ENCODE data around the gene C6orf136.
A peak's percentile ranks its signal among the peaks of the same experiment; 100 is the strongest.

C6orf136 gene

DNA sequence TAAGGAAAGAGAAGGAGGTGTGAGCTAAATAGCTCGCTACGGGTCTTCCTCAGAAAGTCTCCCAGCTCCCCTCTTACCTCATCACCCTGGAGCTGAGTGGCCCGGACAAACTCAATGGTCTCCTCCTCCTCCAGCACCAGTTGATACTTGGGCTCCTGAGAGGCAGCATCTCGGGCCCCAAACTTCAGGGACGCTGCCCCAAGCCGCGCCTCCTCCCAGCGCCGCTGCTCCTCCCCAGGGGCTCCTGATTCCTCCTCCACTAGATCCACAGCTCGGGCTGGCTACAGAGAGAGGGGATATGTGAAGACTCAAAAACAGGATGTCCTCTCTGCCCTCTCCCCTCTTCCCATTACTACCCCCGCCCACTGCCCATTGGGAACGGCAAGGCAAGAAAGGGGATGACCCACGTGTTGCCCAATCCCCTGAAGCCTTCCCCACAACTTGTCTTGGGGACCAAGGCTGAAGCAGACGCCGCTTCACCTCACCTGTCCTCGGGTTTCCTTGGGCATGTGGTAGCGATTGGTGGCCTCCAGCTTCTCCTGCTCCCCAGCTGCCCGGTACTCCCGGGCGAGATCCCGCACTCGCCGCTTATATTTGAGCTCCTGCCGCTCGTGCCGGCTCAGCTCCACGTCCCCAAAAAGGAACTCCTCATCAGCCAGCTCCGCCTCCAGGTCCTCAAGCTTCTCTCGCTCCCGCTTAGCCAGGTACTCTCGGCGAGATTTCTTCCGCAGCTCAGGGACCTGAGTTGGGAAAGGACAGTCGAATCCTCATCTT is 18.2 kb downstream of the C6orf136 start:
- DNase-seq = no peak

DNA sequence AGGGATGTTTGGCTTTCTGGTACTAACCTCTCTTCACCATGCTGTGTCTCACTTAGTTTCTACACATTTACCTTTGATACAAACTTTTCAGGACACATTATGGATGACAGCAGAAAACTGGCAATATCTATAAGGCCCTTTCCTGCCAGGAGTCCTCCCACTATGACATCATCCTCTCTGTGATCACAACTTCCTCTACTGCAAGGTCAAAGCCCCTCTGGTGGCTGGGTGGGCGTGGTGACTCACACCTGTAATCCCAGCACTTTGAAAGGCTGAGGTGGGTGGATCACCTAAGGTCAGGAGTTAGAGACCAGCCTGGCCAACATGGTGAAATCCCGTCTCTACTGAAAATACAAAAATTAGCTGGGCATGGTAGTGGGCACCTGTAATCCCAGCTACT is 19.4 kb downstream of the C6orf136 start:
- peak; percentile 41 for DNase-seq

DNA sequence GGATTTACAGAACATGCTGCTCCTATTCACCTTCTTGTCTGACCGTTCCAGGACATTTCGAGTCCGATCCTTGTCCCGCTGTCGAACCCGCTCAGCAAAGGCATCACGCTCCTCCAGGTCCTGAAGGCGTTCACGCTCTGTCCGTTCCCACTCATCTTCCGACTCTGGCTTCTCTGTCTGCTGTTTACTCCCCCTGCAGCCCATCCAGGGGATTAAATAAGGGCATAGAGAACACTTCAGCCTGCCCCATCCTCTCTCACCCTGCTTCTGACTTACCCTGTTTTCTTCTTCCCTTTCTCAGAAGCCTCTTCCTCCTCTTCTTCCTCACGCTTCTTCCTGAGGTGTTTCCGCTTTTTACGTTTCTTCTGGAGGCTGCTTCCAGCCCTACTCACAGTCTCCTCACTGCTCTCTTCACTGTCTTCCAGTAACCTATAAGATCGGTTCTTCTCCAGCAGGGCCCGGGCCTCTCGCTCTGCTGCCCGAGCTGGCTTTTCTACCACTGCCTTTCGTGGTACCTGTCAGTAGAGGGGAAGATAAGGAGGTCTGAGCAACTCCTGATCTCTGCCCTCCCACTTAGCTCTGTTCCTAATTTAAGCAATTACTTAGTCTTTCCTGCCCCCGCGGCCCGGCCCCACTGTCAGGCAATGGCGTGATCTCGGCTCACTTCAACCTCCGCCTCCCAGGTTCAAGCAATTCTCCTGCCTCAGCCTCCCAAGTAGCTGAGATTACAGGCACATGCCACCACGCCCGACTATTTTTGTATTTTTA is 24.0 kb downstream of the C6orf136 start:
- DNase-seq = no peak

DNA sequence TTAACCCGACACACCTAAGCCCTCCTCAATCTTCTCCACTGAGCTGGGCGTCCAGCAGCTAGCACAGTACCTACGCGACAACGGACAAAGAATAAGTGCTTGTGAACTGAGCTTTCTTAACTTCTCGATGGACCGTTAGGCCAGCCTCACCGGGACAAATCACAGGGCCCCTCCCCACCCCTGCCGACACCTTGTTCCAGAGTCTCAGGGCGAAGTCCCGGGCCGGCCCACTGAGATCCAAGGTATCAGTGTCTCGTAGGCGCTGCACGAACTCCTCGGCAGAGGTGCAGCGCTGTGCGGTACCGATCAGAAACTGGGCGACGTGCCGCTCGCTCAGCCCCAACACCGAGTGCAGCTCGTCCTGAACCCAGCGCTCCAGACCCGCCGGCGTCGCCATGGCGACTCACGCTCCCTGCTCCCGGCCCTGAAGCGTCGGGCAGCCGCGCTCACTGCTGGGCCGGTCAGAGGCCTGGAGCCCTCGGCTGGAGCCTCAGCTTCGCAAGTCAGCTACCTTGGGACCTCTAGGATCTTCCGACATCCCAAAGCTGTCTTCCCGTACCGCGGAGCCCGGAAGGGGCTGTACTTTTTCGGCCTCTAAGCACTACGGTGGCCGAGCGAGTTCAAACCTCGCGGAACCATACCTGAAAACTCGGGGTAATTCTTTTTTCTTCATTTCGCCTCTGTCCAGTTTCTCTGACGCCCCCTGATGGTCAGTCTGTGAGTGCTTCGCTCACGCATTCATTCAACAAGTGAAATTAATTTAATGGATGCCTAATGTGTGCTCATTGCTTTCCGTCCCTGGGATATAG is 25.7 kb downstream of the C6orf136 start, which contains the start of gene DHX16:
DHX16 (minus strand) TSS at position 562 of the 809 bp plus-strand sequence; CDS start at position 397, 165 bp downstream.
- peak; percentile 89 for DNase-seq

DNA sequence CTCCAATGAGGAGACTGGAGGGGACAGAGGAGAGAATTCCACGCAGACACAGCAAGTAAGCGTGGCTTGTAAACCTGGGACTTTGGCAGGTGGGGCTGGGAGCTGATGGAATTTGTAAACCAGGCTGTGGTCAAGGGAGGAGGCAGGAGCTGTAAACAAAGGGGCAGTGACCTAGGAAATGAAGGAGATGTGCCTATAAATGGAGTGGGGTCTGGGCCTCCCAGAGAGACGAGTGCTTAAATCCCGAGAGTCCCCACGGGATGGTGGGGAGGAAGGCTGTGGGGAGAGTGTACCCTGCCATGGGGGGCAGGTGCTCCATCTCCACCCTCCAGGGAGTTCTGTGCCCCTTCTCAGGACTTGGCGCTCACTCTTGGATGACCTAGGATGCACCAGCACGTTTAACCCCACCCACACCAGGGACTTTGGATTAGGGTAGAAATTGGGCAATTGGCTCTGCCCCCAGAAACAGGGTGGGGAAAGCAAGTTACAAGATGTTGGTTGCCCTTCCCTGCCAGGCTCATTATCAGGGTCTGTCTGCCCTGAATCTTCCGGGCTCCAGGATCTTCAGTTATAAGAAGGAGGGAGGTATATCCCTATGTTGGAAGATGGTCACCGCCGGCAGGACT is 29.8 kb downstream of the C6orf136 start:
- no peak for DNase-seq

- peak; percentile 91 for DNase-seq
These were observed 32.2 kb downstream of the C6orf136 start for GRCh38 chr6:30678964-30679726.

DNA sequence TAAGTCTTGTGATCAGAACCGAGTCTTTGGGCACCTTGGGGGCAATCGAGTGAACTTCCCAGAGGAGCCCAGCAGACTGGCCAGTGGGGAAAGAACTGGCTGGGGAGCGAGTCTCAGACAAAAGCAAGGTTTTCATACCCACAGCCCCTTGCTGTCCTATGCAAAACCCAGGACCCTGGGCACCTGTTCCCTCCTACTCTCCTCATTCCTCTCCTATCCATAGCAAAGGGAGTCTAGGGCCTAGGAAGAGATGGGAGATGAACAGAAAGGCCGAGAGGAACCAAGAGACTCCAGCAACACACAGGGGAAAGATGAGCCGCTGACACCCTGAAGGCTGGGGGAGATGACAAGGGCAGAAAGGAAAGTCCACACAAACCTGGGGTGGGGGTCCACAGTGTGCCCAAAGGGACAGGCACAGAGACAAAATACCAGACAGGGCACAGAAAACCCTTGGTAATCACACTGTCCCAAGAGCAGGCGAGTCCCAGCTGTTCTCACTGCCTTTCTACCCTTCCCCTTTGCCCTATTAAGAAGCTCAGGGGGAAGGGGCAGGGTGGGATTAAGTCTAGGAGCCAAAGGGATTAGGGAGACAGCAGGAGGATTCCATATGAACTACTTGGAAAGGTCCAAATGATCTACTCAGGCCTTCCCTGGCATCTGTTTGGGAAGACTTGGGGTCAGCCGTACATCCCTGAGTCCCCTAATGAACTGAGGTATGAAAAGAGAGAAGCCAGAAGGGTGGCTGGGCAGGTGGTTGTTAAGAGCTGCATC is 33.0 kb downstream of the C6orf136 start:
- DNase-seq = no peak

- no peak for DNase-seq
These were observed 34.8 kb downstream of the C6orf136 start for GRCh38 chr6:30681766-30682142.

- peak; percentile 86 for DNase-seq
These were observed 35.5 kb downstream of the C6orf136 start for GRCh38 chr6:30682143-30683117.

- DNase-seq = no peak
These were observed 36.4 kb downstream of the C6orf136 start for GRCh38 chr6:30683183-30683979.

DNA sequence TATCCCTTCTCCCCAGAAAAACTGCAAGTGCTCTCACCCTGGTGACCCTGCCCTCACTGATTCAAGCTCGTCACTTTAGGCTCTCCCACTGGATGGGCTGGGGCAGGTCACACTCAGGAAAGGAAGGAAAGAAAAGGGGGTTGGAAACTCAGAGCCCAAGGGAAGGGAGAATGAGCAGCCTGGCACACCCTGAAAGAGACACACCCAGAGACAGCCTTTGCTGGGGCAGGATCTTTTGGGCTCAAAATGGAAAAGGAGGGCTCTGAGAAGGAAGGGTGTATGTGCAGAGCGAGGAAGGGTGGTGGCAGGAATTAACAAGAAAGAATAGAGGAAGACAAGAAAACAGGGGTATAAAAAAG is 37.0 kb downstream of the C6orf136 start:
- DNase-seq = no peak

DNA sequence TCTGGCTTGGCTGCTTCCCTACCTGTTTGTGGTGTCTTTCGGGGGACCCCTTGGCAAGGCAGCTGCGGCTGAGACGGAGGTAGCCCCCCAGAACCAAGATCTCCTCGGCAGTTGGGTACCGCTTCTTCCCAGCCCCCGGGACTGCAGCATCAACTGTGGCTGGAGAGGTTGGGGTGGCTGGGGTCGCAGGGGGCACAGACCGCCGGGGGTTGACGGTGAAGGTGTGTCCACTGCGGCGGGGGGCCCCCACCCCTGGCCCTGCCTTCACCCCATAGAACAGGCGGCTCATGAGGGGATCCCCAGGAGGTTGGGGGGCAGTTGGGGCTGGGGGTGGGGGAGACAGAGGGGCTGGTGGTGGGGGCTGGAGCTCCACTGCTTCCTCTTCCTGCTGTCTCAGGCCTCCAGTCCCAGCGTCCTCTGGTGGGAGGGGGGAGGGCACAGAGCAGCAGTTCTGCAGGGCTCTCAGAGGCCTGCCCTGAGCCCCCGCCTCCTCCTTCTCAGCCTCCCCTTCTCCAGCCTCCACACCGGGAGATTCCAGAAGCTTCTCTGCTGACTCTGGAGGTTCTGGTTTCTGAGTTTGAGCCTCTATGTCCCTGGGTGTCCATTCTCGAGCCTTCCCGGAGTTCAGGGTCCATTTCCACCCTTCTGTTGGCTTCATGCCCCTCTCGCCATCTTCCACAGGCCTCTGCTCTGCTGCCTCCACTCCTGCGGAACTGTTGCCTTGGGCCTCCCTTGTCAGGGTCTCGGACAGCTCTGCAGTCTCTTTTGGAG is 37.6 kb downstream of the C6orf136 start:
- DNase-seq = peak; percentile 59

DNA sequence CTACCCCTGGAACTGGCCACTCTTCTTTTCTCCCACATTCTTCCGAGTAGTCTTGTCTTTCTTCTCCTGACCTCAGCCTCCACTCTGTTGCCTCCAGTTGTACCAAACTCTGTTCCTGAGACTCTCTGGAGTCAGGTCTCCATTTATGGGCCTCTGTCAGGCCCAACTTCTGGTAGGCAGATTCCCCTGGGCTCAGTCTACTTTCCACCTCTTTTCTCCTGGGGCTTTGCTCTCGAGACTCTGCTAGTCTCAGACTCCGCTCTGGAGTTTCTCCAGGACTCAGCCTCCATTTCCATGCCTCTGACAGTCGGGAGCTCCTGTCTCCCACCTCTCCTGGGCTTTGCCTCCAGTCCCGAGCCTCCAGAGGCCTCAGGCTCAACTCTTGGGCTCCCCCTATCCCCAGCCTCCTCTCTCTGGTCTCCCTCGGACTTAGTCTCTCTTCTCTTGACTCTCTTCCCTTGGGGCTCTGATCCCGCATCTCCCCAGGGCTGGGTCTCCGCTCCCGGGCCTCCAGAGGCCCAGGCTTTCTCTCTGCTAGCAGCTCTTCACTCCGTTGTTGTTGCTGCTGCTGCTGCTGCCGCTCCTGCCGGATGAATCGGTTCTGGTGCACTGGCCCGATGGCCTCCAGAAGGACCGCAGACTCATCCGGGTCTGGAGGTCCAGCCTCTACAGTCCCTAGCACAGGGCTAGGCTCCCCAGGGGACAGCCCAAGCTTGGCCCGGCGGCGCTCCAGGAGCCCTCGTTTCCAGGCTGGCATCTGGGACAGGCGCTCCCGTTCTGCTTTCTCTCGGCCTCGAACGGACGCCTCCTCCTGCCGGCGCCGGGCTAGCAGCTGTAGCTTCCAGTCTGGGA is 38.5 kb downstream of the C6orf136 start:
- DNase-seq = no peak

GRCh38 chr6:30686009-30686907 is 39.3 kb downstream of the C6orf136 start, which contains the start of gene PPP1R18:
Gene PPP1R18 (minus strand): TSS chr6:30686645. CDS start chr6:30686018, 627 bp downstream.
- DNase-seq = peak; percentile 90

GRCh38 chr6:30686908-30687658 is 40.1 kb downstream of the C6orf136 start:
- DNase-seq = peak; percentile 85

All from activated naive CD4-positive, alpha-beta T cell treated with Interleukin-2 at 50 U/mL for 16 hours (primary cell).